ENCODE results near the gene SLC25A1. TPM values are rescaled to one million over a fixed set of nuclear protein-coding genes. Genes with fewer than 3 reads are reported as not detected.

The SLC25A1 gene
- total RNA-seq, 1 donor from 2014 or later, result 97.9 TPM

DNA sequence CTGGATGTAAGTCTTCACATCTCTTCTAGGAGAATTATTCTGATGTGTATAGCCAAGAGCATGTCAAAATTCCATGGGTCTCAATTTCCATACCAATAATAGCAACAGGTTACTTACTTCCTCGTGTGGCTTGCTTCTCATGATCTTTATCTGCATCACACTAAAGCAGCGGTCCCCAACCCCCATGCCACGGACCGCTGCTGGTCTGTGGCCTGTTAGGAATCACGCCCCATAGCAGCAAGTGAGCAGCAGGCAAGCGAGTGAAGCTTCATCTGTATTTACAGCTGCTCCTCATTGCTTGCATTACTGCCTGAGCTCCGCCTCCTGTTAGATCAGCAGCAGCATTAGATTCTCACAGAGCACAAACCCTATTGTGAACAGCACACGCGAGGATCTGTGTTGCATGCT is 28.9 kb upstream of the SLC25A1 start:
- no peaks in the 10 kb centered on the region for H3K9me3 Mint-ChIP-seq (ENCODE audit: unreplicated experiment)
- H2AFZ ChIP-seq (ENCODE audit: low read depth, low read length), result no peak overlapping the region
- no peak for FAIRE-seq

DNA sequence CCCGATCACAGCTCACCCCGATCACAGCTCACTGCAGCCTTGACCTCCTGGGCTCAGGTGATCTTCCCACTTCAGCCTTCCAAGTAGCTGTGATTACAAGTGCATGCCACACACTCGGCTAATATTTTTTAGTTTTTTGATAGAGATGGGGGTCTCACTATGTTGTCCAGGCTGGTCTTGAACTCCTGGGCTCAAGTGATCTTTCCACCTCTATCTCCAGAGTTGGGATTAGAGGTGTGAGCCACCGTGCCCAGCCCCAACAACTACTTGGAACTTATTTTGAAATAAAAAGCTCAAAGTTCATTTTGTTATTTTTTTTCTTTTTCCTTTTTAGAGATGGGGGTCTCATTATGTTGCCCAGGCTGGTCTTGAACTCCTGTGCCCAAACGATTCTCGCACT is 27.8 kb upstream of the SLC25A1 start:
- Mint-ChIP-seq H3K36me3 (ENCODE audit: low read depth, unreplicated experiment) (peaks cover 46% of the 10 kb centered on the region), H3K27ac (ENCODE audit: unreplicated experiment) (no peak overlapping the region), H3K27me3 (ENCODE audit: low read depth, unreplicated experiment) (no peaks in the 10 kb centered on the region), H3K4me3 (ENCODE audit: unreplicated experiment) (no peak overlapping the region), H3K4me1 (ENCODE audit: low read depth, unreplicated experiment) (no peaks in the 10 kb centered on the region), H3K9me3 (ENCODE audit: unreplicated experiment) (no peaks in the 10 kb centered on the region)
- H3K4me3 ChIP-seq (ENCODE audit: insufficient read depth, low read depth, low read length), result no peak overlapping the region
- no peaks in the 10 kb centered on the region for H3K27me3 ChIP-seq (ENCODE audit: insufficient read depth, low read length)
- no peaks in the 10 kb centered on the region for H3K4me1 ChIP-seq (ENCODE audit: insufficient read depth, low read length)
- H4K20me1 ChIP-seq (ENCODE audit: insufficient read depth, low read length), result no peaks in the 10 kb centered on the region
- no peak for FAIRE-seq
- no peak for DNase-seq (ENCODE audit: low read depth)
- H2AFZ ChIP-seq (ENCODE audit: low read depth, low read length), result no peak overlapping the region
- no peak overlapping the region for H3K9ac ChIP-seq (ENCODE audit: low read length)
- H3K9me3 ChIP-seq (ENCODE audit: insufficient read depth, low read depth, low read length), result no peaks in the 10 kb centered on the region
- H3K79me2 ChIP-seq (ENCODE audit: insufficient read depth, low read length), result no peaks in the 10 kb centered on the region
- H3K4me2 ChIP-seq (ENCODE audit: low read length), result no peak overlapping the region
- H3K36me3 ChIP-seq (ENCODE audit: insufficient read depth, low read length), result no peaks in the 10 kb centered on the region
- H3K27ac ChIP-seq (ENCODE audit: low read depth, low read length), result no peak overlapping the region
- no peak for TF ChIP-seq EZH2 (IDR thresholded peaks at IDR 0.05; ENCODE audit: insufficient read depth, low read length)
- TF ChIP-seq, protein P1, sequence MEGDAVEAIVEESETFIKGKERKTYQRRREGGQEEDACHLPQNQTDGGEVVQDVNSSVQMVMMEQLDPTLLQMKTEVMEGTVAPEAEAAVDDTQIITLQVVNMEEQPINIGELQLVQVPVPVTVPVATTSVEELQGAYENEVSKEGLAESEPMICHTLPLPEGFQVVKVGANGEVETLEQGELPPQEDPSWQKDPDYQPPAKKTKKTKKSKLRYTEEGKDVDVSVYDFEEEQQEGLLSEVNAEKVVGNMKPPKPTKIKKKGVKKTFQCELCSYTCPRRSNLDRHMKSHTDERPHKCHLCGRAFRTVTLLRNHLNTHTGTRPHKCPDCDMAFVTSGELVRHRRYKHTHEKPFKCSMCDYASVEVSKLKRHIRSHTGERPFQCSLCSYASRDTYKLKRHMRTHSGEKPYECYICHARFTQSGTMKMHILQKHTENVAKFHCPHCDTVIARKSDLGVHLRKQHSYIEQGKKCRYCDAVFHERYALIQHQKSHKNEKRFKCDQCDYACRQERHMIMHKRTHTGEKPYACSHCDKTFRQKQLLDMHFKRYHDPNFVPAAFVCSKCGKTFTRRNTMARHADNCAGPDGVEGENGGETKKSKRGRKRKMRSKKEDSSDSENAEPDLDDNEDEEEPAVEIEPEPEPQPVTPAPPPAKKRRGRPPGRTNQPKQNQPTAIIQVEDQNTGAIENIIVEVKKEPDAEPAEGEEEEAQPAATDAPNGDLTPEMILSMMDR (IDR thresholded peaks at IDR 0.05; ENCODE audit: insufficient read depth, low read depth, low read length), result no peak

More for the DNA sequence above, 28.9 kb upstream of the SLC25A1 start:
- H3K4me1 ChIP-seq (ENCODE audit: insufficient read depth, low read length), result no peaks in the 10 kb centered on the region
- H3K4me2 ChIP-seq (ENCODE audit: low read length), result no peak overlapping the region
- H3K79me2 ChIP-seq (ENCODE audit: insufficient read depth, low read length), result no peaks in the 10 kb centered on the region
- Mint-ChIP-seq H3K27me3 (ENCODE audit: low read depth, unreplicated experiment) (no peaks in the 10 kb centered on the region), H3K27ac (ENCODE audit: unreplicated experiment) (no peak overlapping the region), H3K4me3 (ENCODE audit: unreplicated experiment) (no peak overlapping the region), H3K36me3 (ENCODE audit: low read depth, unreplicated experiment) (peaks cover 42% of the 10 kb centered on the region), H3K4me1 (ENCODE audit: low read depth, unreplicated experiment) (no peaks in the 10 kb centered on the region)
- H3K4me3 ChIP-seq (ENCODE audit: insufficient read depth, low read depth, low read length), result no peak overlapping the region
- H3K27ac ChIP-seq (ENCODE audit: low read depth, low read length), result no peak overlapping the region
- H3K9me3 ChIP-seq (ENCODE audit: insufficient read depth, low read depth, low read length), result no peaks in the 10 kb centered on the region
- DNase-seq (ENCODE audit: low read depth), result no peak
- no peaks in the 10 kb centered on the region for H3K27me3 ChIP-seq (ENCODE audit: insufficient read depth, low read length)
- no peaks in the 10 kb centered on the region for H4K20me1 ChIP-seq (ENCODE audit: insufficient read depth, low read length)
- H3K36me3 ChIP-seq (ENCODE audit: insufficient read depth, low read length), result no peaks in the 10 kb centered on the region
- H3K9ac ChIP-seq (ENCODE audit: low read length), result no peak overlapping the region
- no peak for TF ChIP-seq EZH2 (IDR thresholded peaks at IDR 0.05; ENCODE audit: insufficient read depth, low read length)
- TF ChIP-seq, protein P1 (IDR thresholded peaks at IDR 0.05; ENCODE audit: insufficient read depth, low read depth, low read length), result no peak

DNA sequence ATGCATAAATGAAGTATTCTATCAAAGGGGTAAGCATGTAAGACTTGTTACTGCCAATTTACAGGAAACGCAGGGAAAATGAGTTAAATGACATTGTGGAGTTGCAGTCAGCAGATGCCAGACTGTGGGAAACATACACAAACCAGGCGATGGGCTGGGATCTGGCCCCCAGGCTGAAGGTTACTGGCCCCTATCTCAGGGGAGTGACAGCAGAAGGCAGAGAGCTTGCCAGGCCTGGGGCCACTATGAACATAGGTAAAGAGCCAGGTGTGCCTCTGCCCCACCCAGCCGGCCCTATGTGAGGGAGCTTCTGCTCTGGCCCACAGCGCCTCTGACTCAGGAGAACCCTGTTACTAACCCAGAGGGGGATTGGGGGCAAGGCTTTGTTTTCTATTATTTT is 26.1 kb upstream of the SLC25A1 start:
- Histone ChIP-seq H3K4me2 (ENCODE audit: low read length) (no peak overlapping the region), H3K9ac (ENCODE audit: low read length) (no peak overlapping the region), H3K79me2 (ENCODE audit: insufficient read depth, low read length) (no peaks in the 10 kb centered on the region), H3K27ac (ENCODE audit: low read depth, low read length) (no peak overlapping the region), H3K4me1 (ENCODE audit: insufficient read depth, low read length) (no peaks in the 10 kb centered on the region), H3K36me3 (ENCODE audit: insufficient read depth, low read length) (no peaks in the 10 kb centered on the region), H2AFZ (ENCODE audit: low read depth, low read length) (no peak overlapping the region), H3K4me3 (ENCODE audit: insufficient read depth, low read depth, low read length) (no peak overlapping the region), H3K27me3 (ENCODE audit: insufficient read depth, low read length) (no peaks in the 10 kb centered on the region), H3K9me3 (ENCODE audit: insufficient read depth, low read depth, low read length) (no peaks in the 10 kb centered on the region), H4K20me1 (ENCODE audit: insufficient read depth, low read length) (no peaks in the 10 kb centered on the region)
- DNase-seq (ENCODE audit: low read depth) (no peak), FAIRE-seq (no peak)
- no peak overlapping the region for H3K4me3 Mint-ChIP-seq (ENCODE audit: unreplicated experiment)
- H3K9me3 Mint-ChIP-seq (ENCODE audit: unreplicated experiment), result no peaks in the 10 kb centered on the region
- no peaks in the 10 kb centered on the region for H3K27me3 Mint-ChIP-seq (ENCODE audit: low read depth, unreplicated experiment)
- H3K27ac Mint-ChIP-seq (ENCODE audit: unreplicated experiment), result no peak overlapping the region
- H3K4me1 Mint-ChIP-seq (ENCODE audit: low read depth, unreplicated experiment), result no peaks in the 10 kb centered on the region
- peaks cover 40% of the 10 kb centered on the region for H3K36me3 Mint-ChIP-seq (ENCODE audit: low read depth, unreplicated experiment)
- TF ChIP-seq EZH2 (IDR thresholded peaks at IDR 0.05; ENCODE audit: insufficient read depth, low read length), result no peak
- TF ChIP-seq, protein P1 (IDR thresholded peaks at IDR 0.05; ENCODE audit: insufficient read depth, low read depth, low read length), result no peak
